D721Med (cell line): Measurements from ENCODE around the gene THRSP.
"Not testable (repeated sequence)": the region's sequence is repeated elsewhere in the genome, so short reads cannot be mapped to it uniquely, and the experiment has no call there.

Experiments used
- DNase-seq: peaks from one replicate; pipeline ENCODE4 v3.0.0; 2011; ENCODE audit warnings: low spot score; ENCODE audit not compliant: insufficient read length
- FAIRE-seq: peaks from 2 replicates; lab custom pipeline; 2011; peaks lifted over from hg19 to GRCh38; lab: Jason Lieb, UNC
- TF ChIP-seq, protein P1 (sequence below): IDR thresholded peaks from 2 replicates; pipeline ENCODE4 v1.5.1; 2012; ENCODE audit warnings: mild to moderate bottlenecking, control low read depth; ENCODE audit not compliant: insufficient read depth; ENCODE audit errors: missing control alignments

THRSP gene

DNA sequence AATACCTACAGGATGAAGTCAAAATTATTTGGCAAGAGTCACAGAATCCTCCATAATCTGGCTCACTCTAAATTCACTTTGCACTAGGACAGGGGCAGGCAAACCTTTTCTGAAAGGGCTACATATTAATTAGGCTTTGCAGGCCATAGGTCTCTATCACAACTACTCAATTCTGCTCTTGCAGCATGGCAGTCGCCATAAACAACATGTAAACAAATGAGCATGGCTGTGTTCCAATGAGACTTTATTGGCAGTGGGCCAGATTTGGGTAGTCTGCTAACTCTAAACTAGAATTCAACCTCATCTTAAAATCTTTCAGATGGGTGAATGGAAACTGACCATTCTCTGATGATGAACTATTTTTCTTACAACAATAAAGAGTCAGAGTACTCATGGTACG lies 5.8 kb downstream of the THRSP start:
- TF ChIP-seq, protein P1, sequence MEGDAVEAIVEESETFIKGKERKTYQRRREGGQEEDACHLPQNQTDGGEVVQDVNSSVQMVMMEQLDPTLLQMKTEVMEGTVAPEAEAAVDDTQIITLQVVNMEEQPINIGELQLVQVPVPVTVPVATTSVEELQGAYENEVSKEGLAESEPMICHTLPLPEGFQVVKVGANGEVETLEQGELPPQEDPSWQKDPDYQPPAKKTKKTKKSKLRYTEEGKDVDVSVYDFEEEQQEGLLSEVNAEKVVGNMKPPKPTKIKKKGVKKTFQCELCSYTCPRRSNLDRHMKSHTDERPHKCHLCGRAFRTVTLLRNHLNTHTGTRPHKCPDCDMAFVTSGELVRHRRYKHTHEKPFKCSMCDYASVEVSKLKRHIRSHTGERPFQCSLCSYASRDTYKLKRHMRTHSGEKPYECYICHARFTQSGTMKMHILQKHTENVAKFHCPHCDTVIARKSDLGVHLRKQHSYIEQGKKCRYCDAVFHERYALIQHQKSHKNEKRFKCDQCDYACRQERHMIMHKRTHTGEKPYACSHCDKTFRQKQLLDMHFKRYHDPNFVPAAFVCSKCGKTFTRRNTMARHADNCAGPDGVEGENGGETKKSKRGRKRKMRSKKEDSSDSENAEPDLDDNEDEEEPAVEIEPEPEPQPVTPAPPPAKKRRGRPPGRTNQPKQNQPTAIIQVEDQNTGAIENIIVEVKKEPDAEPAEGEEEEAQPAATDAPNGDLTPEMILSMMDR = no peak
- no peak for FAIRE-seq
- no peak for DNase-seq

DNA sequence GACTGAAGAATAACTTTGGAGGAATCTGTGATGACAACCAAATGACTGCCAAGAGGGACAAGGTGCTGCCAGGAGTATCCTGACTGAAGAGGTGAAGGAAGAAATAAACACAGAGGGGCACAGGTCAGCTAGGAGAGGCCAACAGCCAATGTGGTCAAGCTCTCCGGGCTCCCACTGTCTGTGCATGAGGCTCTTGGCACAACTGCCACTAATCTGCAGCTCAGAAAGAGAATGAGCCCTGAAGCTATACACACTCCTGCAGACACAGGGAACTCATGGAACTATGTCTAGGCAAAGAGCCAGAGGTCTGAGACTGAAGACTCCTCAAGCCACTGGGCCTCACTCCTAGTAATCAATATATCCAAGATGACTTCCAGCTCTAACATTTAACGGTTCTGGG lies 7.0 kb downstream of the THRSP start:
- DNase-seq = no peak
- TF ChIP-seq, protein P1 = no peak
- FAIRE-seq = no peak

GRCh38 chr11:78071717-78072116 lies 8.1 kb downstream of the THRSP start:
- no peak for FAIRE-seq
- TF ChIP-seq, protein P1 = no peak
- no peak for DNase-seq

GRCh38 chr11:78072455-78072854 lies 8.8 kb downstream of the THRSP start:
- DNase-seq (no peak), FAIRE-seq (no peak)
- TF ChIP-seq, protein P1 = no peak

- no peak for DNase-seq
- TF ChIP-seq, protein P1 = no peak
- no peak for FAIRE-seq
These were observed 11.1 kb downstream of the THRSP start for GRCh38 chr11:78074756-78075155.

DNA sequence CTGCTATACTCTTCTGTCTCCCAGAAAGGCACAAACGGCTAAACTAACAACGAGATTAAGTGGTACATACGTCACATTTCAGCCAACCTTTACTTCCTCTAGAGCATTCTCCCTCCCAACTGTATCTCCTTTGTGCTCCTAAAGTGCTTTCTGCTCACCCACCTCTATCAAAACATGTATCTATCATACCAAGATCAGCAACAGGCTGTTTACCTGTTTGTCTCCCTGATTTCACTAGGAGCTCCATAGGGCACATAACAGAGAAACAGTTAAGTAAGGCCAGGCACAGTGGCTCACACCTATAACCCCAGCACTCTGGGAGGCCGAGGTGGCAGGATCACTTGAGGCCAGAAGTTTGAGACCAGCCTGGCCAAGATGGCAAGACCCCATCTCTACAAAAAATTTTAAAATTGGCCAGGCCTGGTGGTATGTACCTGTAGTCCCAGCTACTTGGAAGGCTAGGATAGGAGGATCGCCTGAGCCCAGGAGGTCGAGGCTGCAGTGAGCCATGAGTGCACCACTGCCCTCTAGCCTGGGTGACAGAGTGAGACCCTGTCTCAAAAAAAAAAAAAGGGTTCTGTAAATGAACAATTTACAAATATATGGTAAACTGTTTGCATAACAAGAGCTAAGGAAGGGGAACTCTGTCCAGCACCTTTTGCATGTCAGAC lies 13.2 kb downstream of the THRSP start:
- FAIRE-seq (no peak), DNase-seq (no peak)
- TF ChIP-seq, protein P1 = no peak

- not testable (repeated sequence) for DNase-seq, FAIRE-seq
These were observed 13.9 kb downstream of the THRSP start for GRCh38 chr11:78077592-78077991.
